Fibroblast of mammary gland (primary cell): ENCODE results near the gene PIK3C3.

ENCODE experiments used
- DNase-seq: peaks from one replicate; pipeline ENCODE4 v3.0.0-alpha.2; 2010; ENCODE audit warnings: low read depth
- H3K4me3 ChIP-seq: 2 replicates; pipeline ENCODE4 v1.5.1; 2011; ENCODE audit warnings: low read depth, mild to moderate bottlenecking, low read length, moderate library complexity; ENCODE audit not compliant: control insufficient read depth
- TF ChIP-seq, protein P1 (sequence below): conservative IDR thresholded peaks from 2 replicates; pipeline ENCODE4 v1.5.1; 2011; ENCODE audit warnings: low read depth, low read length, inconsistent platforms; ENCODE audit not compliant: control insufficient read depth, insufficient read depth

Gene PIK3C3

GRCh38 chr18:41955688-41956087 lies 654 bp downstream of the PIK3C3 start:
- DNase-seq: no peak
- peak overlapping the region; percentile 97 for H3K4me3 ChIP-seq
- TF ChIP-seq, protein P1, sequence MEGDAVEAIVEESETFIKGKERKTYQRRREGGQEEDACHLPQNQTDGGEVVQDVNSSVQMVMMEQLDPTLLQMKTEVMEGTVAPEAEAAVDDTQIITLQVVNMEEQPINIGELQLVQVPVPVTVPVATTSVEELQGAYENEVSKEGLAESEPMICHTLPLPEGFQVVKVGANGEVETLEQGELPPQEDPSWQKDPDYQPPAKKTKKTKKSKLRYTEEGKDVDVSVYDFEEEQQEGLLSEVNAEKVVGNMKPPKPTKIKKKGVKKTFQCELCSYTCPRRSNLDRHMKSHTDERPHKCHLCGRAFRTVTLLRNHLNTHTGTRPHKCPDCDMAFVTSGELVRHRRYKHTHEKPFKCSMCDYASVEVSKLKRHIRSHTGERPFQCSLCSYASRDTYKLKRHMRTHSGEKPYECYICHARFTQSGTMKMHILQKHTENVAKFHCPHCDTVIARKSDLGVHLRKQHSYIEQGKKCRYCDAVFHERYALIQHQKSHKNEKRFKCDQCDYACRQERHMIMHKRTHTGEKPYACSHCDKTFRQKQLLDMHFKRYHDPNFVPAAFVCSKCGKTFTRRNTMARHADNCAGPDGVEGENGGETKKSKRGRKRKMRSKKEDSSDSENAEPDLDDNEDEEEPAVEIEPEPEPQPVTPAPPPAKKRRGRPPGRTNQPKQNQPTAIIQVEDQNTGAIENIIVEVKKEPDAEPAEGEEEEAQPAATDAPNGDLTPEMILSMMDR: no peak

DNA sequence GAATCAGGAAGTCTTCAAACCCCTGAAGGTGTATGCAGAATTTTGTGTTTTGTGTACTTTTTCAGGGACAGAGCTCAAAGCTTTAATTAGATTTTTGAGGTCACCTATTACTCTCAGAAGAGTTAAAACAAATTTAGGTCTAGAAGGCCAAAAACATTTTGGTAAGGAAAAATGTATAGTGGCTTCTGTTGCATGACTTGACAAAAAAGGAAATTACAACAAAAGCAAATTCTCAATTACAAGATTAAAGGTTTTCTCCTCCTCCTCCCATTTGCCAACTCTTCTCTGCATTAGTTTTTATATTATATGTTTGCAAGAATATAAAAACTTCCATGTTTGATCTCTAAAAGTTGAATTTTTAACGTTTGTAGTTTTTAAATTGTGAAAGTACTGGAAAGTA lies 4.0 kb downstream of the PIK3C3 start:
- no peak overlapping the region for H3K4me3 ChIP-seq
- TF ChIP-seq, protein P1: no peak
- no peak for DNase-seq

- TF ChIP-seq, protein P1: no peak
- no peak overlapping the region for H3K4me3 ChIP-seq
- DNase-seq: peak; percentile 15
Observed at GRCh38 chr18:41965634-41966255, 10.7 kb downstream of the PIK3C3 start.

GRCh38 chr18:41966943-41967342 lies 11.9 kb downstream of the PIK3C3 start:
- H3K4me3 ChIP-seq: no peak overlapping the region
- TF ChIP-seq, protein P1: no peak
- DNase-seq: peak; percentile 18

DNA sequence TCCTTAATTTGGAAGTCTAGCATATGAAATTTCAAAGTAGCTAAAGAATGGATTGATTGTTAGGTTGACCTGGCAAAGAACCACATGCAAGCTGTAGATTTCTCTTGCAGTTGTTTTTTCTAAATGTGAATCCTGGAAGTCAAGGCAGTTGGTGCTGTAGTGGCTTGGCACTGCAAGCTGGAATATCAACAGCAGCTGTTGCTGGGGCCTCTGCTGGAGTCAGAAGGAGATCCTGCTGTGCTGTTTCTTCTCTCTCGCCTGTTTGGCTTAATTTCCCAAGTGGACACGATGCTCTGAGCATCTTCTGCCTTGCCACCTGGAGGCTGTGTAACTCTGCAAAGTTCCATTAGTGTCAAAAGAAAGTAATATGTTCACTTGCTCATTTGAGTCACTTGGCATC lies 12.6 kb downstream of the PIK3C3 start:
- no peak for DNase-seq
- TF ChIP-seq, protein P1: no peak
- no peak overlapping the region for H3K4me3 ChIP-seq

GRCh38 chr18:41969881-41970280 lies 14.8 kb downstream of the PIK3C3 start:
- DNase-seq: no peak
- TF ChIP-seq, protein P1: no peak
- H3K4me3 ChIP-seq: no peak overlapping the region
